Stimulated activated CD8-positive, alpha-beta memory T cell treated with anti-CD3 and anti-CD28 coated beads, Interleukin-2, amount 100 ng/mL, for 1 hour (primary cell): ENCODE measurements around the gene UNC93A.

Experiments
- DNase-seq, 2 donors: peaks; one replicate each; pipeline ENCODE4 v3.0.0-alpha.2; 2020; ENCODE audit warnings: low read depth in 2 of 2

Gene UNC93A

GRCh38 chr6:167293088-167293589 is 2.0 kb downstream of the UNC93A start:
- no peak for DNase-seq

GRCh38 chr6:167293590-167294091 is 2.5 kb downstream of the UNC93A start:
- DNase-seq: no peak

GRCh38 chr6:167294241-167294640 is 3.1 kb downstream of the UNC93A start:
- DNase-seq: no peak

GRCh38 chr6:167294651-167295494 is 3.8 kb downstream of the UNC93A start:
- DNase-seq: no peak

- DNase-seq: no peak
Observed at GRCh38 chr6:167295495-167296292, 4.6 kb downstream of the UNC93A start.

- DNase-seq: no peak
Observed at GRCh38 chr6:167296293-167296690, 5.2 kb downstream of the UNC93A start.

- no peak for DNase-seq
Observed at GRCh38 chr6:167296902-167297301, 5.8 kb downstream of the UNC93A start.

- DNase-seq: no peak
Observed at GRCh38 chr6:167298127-167298526, 7.0 kb downstream of the UNC93A start.

- DNase-seq: no peak
Observed at GRCh38 chr6:167299641-167300308, 8.7 kb downstream of the UNC93A start.

- DNase-seq: no peak
Observed at GRCh38 chr6:167300902-167301777, 10.0 kb downstream of the UNC93A start.

GRCh38 chr6:167302074-167302473 is 11.0 kb downstream of the UNC93A start:
- DNase-seq: no peak

- no peak for DNase-seq
Observed at GRCh38 chr6:167302796-167303195, 11.7 kb downstream of the UNC93A start.

GRCh38 chr6:167303675-167304625 is 12.8 kb downstream of the UNC93A start:
- DNase-seq: no peak

- DNase-seq: no peak
Observed at GRCh38 chr6:167304912-167305311, 13.8 kb downstream of the UNC93A start.

- no peak for DNase-seq
Observed at GRCh38 chr6:167305796-167306195, 14.7 kb downstream of the UNC93A start.

- DNase-seq: no peak
Observed at GRCh38 chr6:167306401-167306998, 15.4 kb downstream of the UNC93A start.

GRCh38 chr6:167307342-167307955 is 16.3 kb downstream of the UNC93A start:
- DNase-seq: no peak

GRCh38 chr6:167308207-167308606 is 17.1 kb downstream of the UNC93A start:
- no peak for DNase-seq
